Central memory CD8-positive, alpha-beta T cell (primary cell): ENCODE measurements around the gene SCGB1A1.

ENCODE experiments used
- ATAC-seq: fragments of 150-1000 bp; cut with Tn5 transposase; replicated peaks from 2 replicates; pipeline ENCODE4 v1.10.0; 2022; ENCODE audit warnings: mild to moderate bottlenecking, moderate FRiP score, moderate number of reproducible peaks; ENCODE audit not compliant: poor library complexity, severe bottlenecking; ENCODE audit errors: extremely low read depth
- DNase-seq, 2 donors: peaks; one replicate each; pipeline ENCODE4 v3.0.0; 2021; ENCODE audit warnings: low spot score in 2 of 2
- H3K27ac Mint-ChIP-seq: one replicate; pipeline ENCODE4 v1.8.0; 2022; ENCODE audit warnings: low read depth, mild to moderate bottlenecking, moderate library complexity, mixed read lengths
- H3K27me3 Mint-ChIP-seq: one replicate; pipeline ENCODE4 v1.8.0; 2022; ENCODE audit warnings: mixed read lengths
- H3K36me3 Mint-ChIP-seq: one replicate; pipeline ENCODE4 v1.8.0; 2022; ENCODE audit warnings: mild to moderate bottlenecking, moderate library complexity, mixed read lengths; ENCODE audit not compliant: insufficient read depth
- H3K4me1 Mint-ChIP-seq: one replicate; pipeline ENCODE4 v1.8.0; 2022; ENCODE audit warnings: mixed read lengths
- H3K4me3 Mint-ChIP-seq: one replicate; pipeline ENCODE4 v1.8.0; 2022; ENCODE audit warnings: mild to moderate bottlenecking, moderate library complexity, mixed read lengths
- H3K9me3 Mint-ChIP-seq: one replicate; pipeline ENCODE4 v1.8.0; 2022; ENCODE audit warnings: mixed read lengths

SCGB1A1 gene

DNA sequence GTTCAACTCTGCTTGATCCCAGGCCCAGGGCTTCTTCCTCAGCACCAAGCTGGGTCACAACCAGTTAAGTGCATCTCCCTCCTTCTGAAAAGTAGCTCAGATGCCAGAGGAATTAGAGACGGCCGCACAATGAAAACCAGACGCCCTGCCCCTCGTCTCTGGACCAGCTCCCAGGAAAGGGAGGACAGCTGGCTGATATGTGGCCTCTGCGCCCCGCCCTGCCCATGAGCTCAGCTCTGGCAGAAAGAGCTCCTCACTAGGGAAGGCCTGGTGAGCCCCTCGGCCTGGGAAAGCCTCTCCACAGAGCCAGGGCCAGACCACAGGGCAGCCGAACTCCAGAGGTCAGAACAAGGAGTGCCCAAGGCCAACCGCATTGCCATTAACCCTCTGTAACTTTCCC lies 18.1 kb upstream of the SCGB1A1 start:
- no peaks in the 10 kb centered on the region for H3K9me3 Mint-ChIP-seq
- H3K4me3 Mint-ChIP-seq, result no peak overlapping the region
- H3K27me3 Mint-ChIP-seq, result no peaks in the 10 kb centered on the region
- DNase-seq, result no peak
- peaks cover 23% of the 10 kb centered on the region for H3K4me1 Mint-ChIP-seq
- H3K36me3 Mint-ChIP-seq, result peaks cover 1% of the 10 kb centered on the region
- ATAC-seq, result no peak
- no peak overlapping the region for H3K27ac Mint-ChIP-seq

DNA sequence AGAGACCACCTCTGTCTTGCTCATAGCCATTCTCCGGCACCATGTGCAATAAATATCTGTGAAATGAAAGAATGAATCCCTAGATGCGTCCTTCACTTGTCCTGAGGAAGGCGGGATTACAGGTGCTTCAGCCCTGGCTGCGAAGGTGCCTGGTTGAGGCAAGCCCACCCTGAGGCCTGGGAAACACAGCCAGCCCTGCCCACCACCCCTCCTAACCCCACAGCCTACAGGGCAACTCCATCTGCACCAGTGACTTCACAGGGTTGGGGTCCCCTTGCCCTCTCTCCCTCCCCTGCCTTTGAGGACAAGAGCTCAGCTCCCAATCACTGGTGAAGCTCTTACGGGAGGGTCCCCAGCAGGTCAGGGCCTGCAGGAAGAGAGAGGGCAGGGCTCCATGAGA lies 17.5 kb upstream of the SCGB1A1 start:
- Mint-ChIP-seq H3K36me3 (peaks cover 1% of the 10 kb centered on the region), H3K4me3 (peak overlapping the region; percentile 66), H3K9me3 (no peaks in the 10 kb centered on the region), H3K27ac (peak overlapping the region; percentile 49), H3K4me1 (peaks cover 23% of the 10 kb centered on the region), H3K27me3 (no peaks in the 10 kb centered on the region)
- ATAC-seq, result no peak
- no peak for DNase-seq

DNA sequence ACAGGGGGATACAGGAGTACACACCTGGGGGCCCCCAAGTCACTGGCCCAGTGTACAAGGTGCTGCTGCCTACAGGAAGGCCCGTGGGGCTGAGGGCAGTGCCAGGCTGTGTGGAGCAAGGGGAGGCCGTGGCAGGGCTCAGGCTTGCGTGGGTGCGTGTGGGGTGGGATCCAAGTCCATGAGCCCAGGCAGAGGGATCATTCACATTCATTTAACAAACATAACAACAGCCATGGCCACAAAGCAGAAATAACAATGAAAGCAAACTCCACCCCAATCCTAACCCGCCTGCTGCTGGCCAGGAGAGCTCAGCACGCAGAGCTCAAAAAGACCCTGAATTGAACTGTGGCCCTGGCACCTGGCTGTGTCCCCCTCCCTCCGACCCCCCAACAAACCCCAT lies 17.0 kb upstream of the SCGB1A1 start:
- peak overlapping the region; percentile 49 for H3K27ac Mint-ChIP-seq
- no peak for ATAC-seq
- DNase-seq, result no peak
- peaks cover 23% of the 10 kb centered on the region for H3K4me1 Mint-ChIP-seq
- H3K36me3 Mint-ChIP-seq, result peaks cover 1% of the 10 kb centered on the region
- no peaks in the 10 kb centered on the region for H3K27me3 Mint-ChIP-seq
- peak overlapping the region; percentile 66 for H3K4me3 Mint-ChIP-seq
- no peaks in the 10 kb centered on the region for H3K9me3 Mint-ChIP-seq

GRCh38 chr11:62402226-62402959 lies 16.4 kb upstream of the SCGB1A1 start:
- H3K27ac Mint-ChIP-seq, result peak overlapping the region; percentile 49
- DNase-seq, result no peak
- peaks cover 1% of the 10 kb centered on the region for H3K36me3 Mint-ChIP-seq
- peaks cover 23% of the 10 kb centered on the region for H3K4me1 Mint-ChIP-seq
- H3K9me3 Mint-ChIP-seq, result no peaks in the 10 kb centered on the region
- H3K4me3 Mint-ChIP-seq, result peak overlapping the region; percentile 66
- H3K27me3 Mint-ChIP-seq, result no peaks in the 10 kb centered on the region
- peak; percentile 86 for ATAC-seq

DNA sequence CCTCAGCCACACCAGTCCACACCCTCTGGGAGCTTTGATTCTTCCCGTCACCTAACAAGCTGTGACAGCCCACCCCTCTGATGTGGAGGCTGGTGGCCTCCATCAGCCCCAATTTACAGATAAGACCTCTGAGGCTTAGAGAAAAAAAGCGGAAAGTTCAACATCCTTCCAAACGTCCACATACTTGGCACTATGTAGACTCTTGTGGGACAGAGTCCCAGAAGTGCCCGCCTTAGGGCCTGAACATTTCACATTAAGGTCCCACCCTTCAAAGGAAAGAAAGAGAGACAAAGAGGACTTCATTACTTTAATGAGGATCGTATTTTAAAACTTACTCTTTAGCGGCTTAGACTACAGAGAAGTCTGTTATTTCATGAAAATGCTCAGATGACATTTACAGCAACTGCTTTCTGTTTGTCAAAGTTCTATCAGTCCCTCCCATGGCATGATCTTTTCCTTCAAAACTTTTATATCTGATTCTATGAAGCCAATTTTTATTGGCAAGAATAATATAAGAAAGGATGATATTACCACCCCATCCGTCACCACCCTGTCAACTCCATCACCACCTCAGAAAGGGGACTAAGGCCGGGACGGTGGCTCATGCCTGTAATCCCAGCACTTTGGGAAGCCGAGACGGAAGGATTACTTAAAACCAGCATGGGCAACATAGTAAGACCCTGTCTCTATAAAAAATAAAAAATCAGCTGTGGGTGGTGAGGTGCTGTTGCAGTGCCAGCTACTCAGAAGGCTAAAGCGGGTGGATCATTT lies 15.7 kb upstream of the SCGB1A1 start:
- H3K4me3 Mint-ChIP-seq, result peak overlapping the region; percentile 66
- ATAC-seq, result no peak
- peak overlapping the region; percentile 49 for H3K27ac Mint-ChIP-seq
- DNase-seq, result no peak
- no peaks in the 10 kb centered on the region for H3K27me3 Mint-ChIP-seq
- no peaks in the 10 kb centered on the region for H3K9me3 Mint-ChIP-seq
- peaks cover 23% of the 10 kb centered on the region for H3K4me1 Mint-ChIP-seq
- peaks cover 1% of the 10 kb centered on the region for H3K36me3 Mint-ChIP-seq

DNA sequence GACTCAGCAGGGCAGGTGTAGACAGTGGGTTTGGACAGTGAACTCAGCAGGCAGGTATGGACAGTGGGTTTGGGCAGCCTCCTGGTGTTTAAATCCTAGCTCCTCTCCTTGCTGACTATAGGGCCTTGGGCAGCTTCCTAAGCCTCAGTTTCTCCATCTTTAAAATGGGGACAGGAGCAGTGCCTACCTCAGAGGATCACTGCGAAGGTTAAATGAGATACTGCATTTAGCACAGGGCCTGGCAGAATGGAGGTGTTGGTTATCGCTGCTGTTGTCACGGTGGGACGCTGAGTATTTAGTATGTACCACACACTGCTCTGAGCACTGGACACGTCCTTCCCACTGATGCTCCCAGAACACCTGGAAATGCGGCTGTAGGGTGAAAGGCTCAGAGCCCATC lies 14.4 kb upstream of the SCGB1A1 start:
- Mint-ChIP-seq H3K27me3 (no peaks in the 10 kb centered on the region), H3K4me1 (peaks cover 18% of the 10 kb centered on the region), H3K36me3 (peaks cover 1% of the 10 kb centered on the region), H3K27ac (no peak overlapping the region), H3K9me3 (no peaks in the 10 kb centered on the region), H3K4me3 (no peak overlapping the region)
- DNase-seq (no peak), ATAC-seq (no peak)

GRCh38 chr11:62404901-62405300 lies 13.9 kb upstream of the SCGB1A1 start:
- peaks cover 18% of the 10 kb centered on the region for H3K4me1 Mint-ChIP-seq
- H3K4me3 Mint-ChIP-seq, result no peak overlapping the region
- ATAC-seq (no peak), DNase-seq (no peak)
- H3K9me3 Mint-ChIP-seq, result no peaks in the 10 kb centered on the region
- no peaks in the 10 kb centered on the region for H3K27me3 Mint-ChIP-seq
- H3K27ac Mint-ChIP-seq, result no peak overlapping the region
- H3K36me3 Mint-ChIP-seq, result peaks cover 1% of the 10 kb centered on the region

GRCh38 chr11:62406034-62406433 lies 12.8 kb upstream of the SCGB1A1 start:
- no peak for DNase-seq
- no peaks in the 10 kb centered on the region for H3K27me3 Mint-ChIP-seq
- H3K27ac Mint-ChIP-seq, result no peak overlapping the region
- H3K4me1 Mint-ChIP-seq, result peaks cover 18% of the 10 kb centered on the region
- no peak overlapping the region for H3K4me3 Mint-ChIP-seq
- peaks cover 1% of the 10 kb centered on the region for H3K36me3 Mint-ChIP-seq
- H3K9me3 Mint-ChIP-seq, result no peaks in the 10 kb centered on the region
- no peak for ATAC-seq

DNA sequence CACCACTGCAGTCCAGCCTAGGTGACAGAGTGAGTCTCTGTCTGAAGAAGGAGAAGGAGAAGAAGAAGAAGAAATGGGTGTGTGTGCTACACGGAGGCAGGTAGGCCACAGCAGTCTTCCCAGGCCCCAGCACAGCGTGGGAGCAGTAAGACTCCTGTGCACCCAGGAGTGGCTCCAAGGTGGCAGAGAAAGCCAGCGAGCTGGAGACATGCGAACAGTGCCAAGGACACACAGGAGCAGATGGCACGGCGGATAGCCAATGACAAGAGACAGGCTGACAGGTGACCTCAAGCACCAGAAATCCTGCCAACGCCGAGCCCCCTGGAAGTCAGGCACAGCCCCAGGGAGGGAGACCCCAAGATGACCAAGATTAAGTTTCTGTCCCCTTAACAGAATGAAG lies 9.0 kb upstream of the SCGB1A1 start:
- Mint-ChIP-seq H3K4me1 (no peaks in the 10 kb centered on the region), H3K27ac (no peak overlapping the region), H3K36me3 (no peaks in the 10 kb centered on the region), H3K4me3 (no peak overlapping the region), H3K9me3 (no peaks in the 10 kb centered on the region), H3K27me3 (no peaks in the 10 kb centered on the region)
- no peak for DNase-seq
- ATAC-seq, result no peak

GRCh38 chr11:62410972-62411371 lies 7.9 kb upstream of the SCGB1A1 start:
- Mint-ChIP-seq H3K27ac (no peak overlapping the region), H3K9me3 (no peaks in the 10 kb centered on the region), H3K4me1 (no peaks in the 10 kb centered on the region), H3K36me3 (peaks cover 2% of the 10 kb centered on the region), H3K4me3 (no peak overlapping the region), H3K27me3 (no peaks in the 10 kb centered on the region)
- no peak for ATAC-seq
- no peak for DNase-seq

GRCh38 chr11:62411524-62411923 lies 7.3 kb upstream of the SCGB1A1 start:
- Mint-ChIP-seq H3K36me3 (peaks cover 2% of the 10 kb centered on the region), H3K27me3 (no peaks in the 10 kb centered on the region), H3K9me3 (no peaks in the 10 kb centered on the region), H3K4me3 (no peak overlapping the region), H3K27ac (no peak overlapping the region), H3K4me1 (no peaks in the 10 kb centered on the region)
- no peak for ATAC-seq
- no peak for DNase-seq

GRCh38 chr11:62413060-62413696 lies 5.7 kb upstream of the SCGB1A1 start:
- Mint-ChIP-seq H3K4me3 (no peak overlapping the region), H3K36me3 (peaks cover 2% of the 10 kb centered on the region), H3K27ac (no peak overlapping the region), H3K9me3 (no peaks in the 10 kb centered on the region), H3K4me1 (no peaks in the 10 kb centered on the region), H3K27me3 (no peaks in the 10 kb centered on the region)
- ATAC-seq (no peak), DNase-seq (no peak)

DNA sequence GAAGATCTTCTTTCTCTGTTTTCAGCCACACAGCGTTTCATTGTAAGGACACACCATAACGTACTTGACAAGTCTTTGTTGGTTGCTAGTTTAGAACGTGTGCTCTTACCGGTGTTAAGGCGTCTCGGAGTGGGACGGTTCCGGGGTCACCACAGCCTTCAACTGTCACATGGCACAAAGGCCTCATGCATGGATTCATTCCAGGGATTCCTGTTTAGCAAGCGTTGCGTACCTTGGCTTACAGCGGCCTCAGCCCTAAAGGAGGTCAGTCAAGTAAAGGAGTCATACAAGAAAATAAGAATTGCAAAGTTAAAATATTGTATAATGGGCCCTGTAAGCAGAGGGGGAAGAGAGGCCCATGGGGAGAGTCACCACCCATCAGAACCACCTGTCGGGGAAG lies 2.2 kb upstream of the SCGB1A1 start:
- no peaks in the 10 kb centered on the region for H3K9me3 Mint-ChIP-seq
- H3K4me3 Mint-ChIP-seq, result no peak overlapping the region
- no peaks in the 10 kb centered on the region for H3K27me3 Mint-ChIP-seq
- ATAC-seq (no peak), DNase-seq (no peak)
- H3K36me3 Mint-ChIP-seq, result peaks cover 2% of the 10 kb centered on the region
- H3K4me1 Mint-ChIP-seq, result no peaks in the 10 kb centered on the region
- no peak overlapping the region for H3K27ac Mint-ChIP-seq
